OCI-M1 (cell line): ENCODE measurements around the gene ERMARD.

Experiments used
- DNase-seq: peaks from one replicate; lab custom pipeline; 2025; lab: John Stamatoyannopoulos, UW

The ERMARD gene

GRCh38 chr6:169825558-169826225 lies 74.3 kb downstream of the ERMARD start:
- no peak for DNase-seq

- no peak for DNase-seq
Observed at GRCh38 chr6:169826697-169827096, 75.3 kb downstream of the ERMARD start.

- DNase-seq: no peak
Observed at GRCh38 chr6:169827290-169827717, 75.9 kb downstream of the ERMARD start.

GRCh38 chr6:169828176-169828575 lies 76.8 kb downstream of the ERMARD start:
- no peak for DNase-seq

- no peak for DNase-seq
Observed at GRCh38 chr6:169829786-169830185, 78.4 kb downstream of the ERMARD start.

GRCh38 chr6:169830876-169831275 lies 79.5 kb downstream of the ERMARD start:
- no peak for DNase-seq
